ENCODE results near the gene EVI5.

Gene EVI5

GRCh38 chr1:92504291-92505014 is 280.5 kb downstream of the EVI5 start:
- TF ChIP-seq EZH2 (IDR thresholded peaks at IDR 0.05) = no peak
- TF ChIP-seq FOXP2 (optimal IDR thresholded peaks at IDR 0.05; ENCODE audit: control extremely low read depth, extremely low read length, insufficient read depth) = no peak
- TF ChIP-seq POLR2AphosphoS5 (IDR thresholded peaks at IDR 0.05; ENCODE audit: borderline replicate concordance, low read depth, low read length) = no peak
- DNase-seq (ENCODE audit: low read depth, low spot score) = no peak
- Histone ChIP-seq H3K4me3 (no peak overlapping the region), H3K27ac (no peak overlapping the region), H3K36me3 (ENCODE audit: insufficient read depth, low read length) (no peaks in the 10 kb centered on the region), H3K9me3 (ENCODE audit: low read depth, low read length) (no peaks in the 10 kb centered on the region), H3K9ac (ENCODE audit: insufficient read length) (no peak overlapping the region)

GRCh38 chr1:92503926-92504285 is 281.0 kb downstream of the EVI5 start:
- Histone ChIP-seq H3K36me3 (ENCODE audit: insufficient read depth, low read length) (no peaks in the 10 kb centered on the region), H3K4me3 (no peak overlapping the region), H3K27ac (no peak overlapping the region), H3K9ac (ENCODE audit: insufficient read length) (no peak overlapping the region), H3K9me3 (ENCODE audit: low read depth, low read length) (no peaks in the 10 kb centered on the region)
- DNase-seq (ENCODE audit: low read depth, low spot score) = no peak
- TF ChIP-seq POLR2AphosphoS5 (IDR thresholded peaks at IDR 0.05; ENCODE audit: borderline replicate concordance, low read depth, low read length) (no peak), FOXP2 (optimal IDR thresholded peaks at IDR 0.05; ENCODE audit: control extremely low read depth, extremely low read length, insufficient read depth) (no peak), EZH2 (IDR thresholded peaks at IDR 0.05) (no peak)

- no peak for TF ChIP-seq POLR2AphosphoS5 (IDR thresholded peaks at IDR 0.05; ENCODE audit: borderline replicate concordance, low read depth, low read length)
- TF ChIP-seq EZH2 (IDR thresholded peaks at IDR 0.05) = no peak
- TF ChIP-seq FOXP2 (optimal IDR thresholded peaks at IDR 0.05; ENCODE audit: control extremely low read depth, extremely low read length, insufficient read depth) = no peak
- H3K36me3 ChIP-seq (ENCODE audit: insufficient read depth, low read length) = no peaks in the 10 kb centered on the region
- no peak for DNase-seq (ENCODE audit: low read depth, low spot score)
- H3K4me3 ChIP-seq = no peak overlapping the region
- H3K27ac ChIP-seq = no peak overlapping the region
- H3K9ac ChIP-seq (ENCODE audit: insufficient read length) = no peak overlapping the region
- H3K9me3 ChIP-seq (ENCODE audit: low read depth, low read length) = no peaks in the 10 kb centered on the region
These were observed 281.6 kb downstream of the EVI5 start for GRCh38 chr1:92503043-92503925.

GRCh38 chr1:92502247-92502646 is 282.7 kb downstream of the EVI5 start:
- no peak for DNase-seq (ENCODE audit: low read depth, low spot score)
- no peak for TF ChIP-seq FOXP2 (optimal IDR thresholded peaks at IDR 0.05; ENCODE audit: control extremely low read depth, extremely low read length, insufficient read depth)
- no peak for TF ChIP-seq POLR2AphosphoS5 (IDR thresholded peaks at IDR 0.05; ENCODE audit: borderline replicate concordance, low read depth, low read length)
- TF ChIP-seq EZH2 (IDR thresholded peaks at IDR 0.05) = no peak
- H3K9me3 ChIP-seq (ENCODE audit: low read depth, low read length) = no peaks in the 10 kb centered on the region
- H3K36me3 ChIP-seq (ENCODE audit: insufficient read depth, low read length) = no peaks in the 10 kb centered on the region
- H3K27ac ChIP-seq = no peak overlapping the region
- no peak overlapping the region for H3K4me3 ChIP-seq
- H3K9ac ChIP-seq (ENCODE audit: insufficient read length) = no peak overlapping the region

- TF ChIP-seq POLR2AphosphoS5 (IDR thresholded peaks at IDR 0.05; ENCODE audit: borderline replicate concordance, low read depth, low read length) = no peak
- TF ChIP-seq FOXP2 (optimal IDR thresholded peaks at IDR 0.05; ENCODE audit: control extremely low read depth, extremely low read length, insufficient read depth) = no peak
- TF ChIP-seq EZH2 (IDR thresholded peaks at IDR 0.05) = no peak
- Histone ChIP-seq H3K27ac (no peak overlapping the region), H3K9ac (ENCODE audit: insufficient read length) (no peak overlapping the region), H3K36me3 (ENCODE audit: insufficient read depth, low read length) (no peaks in the 10 kb centered on the region), H3K9me3 (ENCODE audit: low read depth, low read length) (no peaks in the 10 kb centered on the region), H3K4me3 (no peak overlapping the region)
- DNase-seq (ENCODE audit: low read depth, low spot score) = no peak
These were observed 284.4 kb downstream of the EVI5 start for GRCh38 chr1:92500552-92500951.

GRCh38 chr1:92495392-92496063 is 289.4 kb downstream of the EVI5 start:
- Histone ChIP-seq H3K9me3 (ENCODE audit: low read depth, low read length) (no peaks in the 10 kb centered on the region), H3K27ac (no peak overlapping the region), H3K36me3 (ENCODE audit: insufficient read depth, low read length) (no peaks in the 10 kb centered on the region), H3K4me3 (no peak overlapping the region), H3K9ac (ENCODE audit: insufficient read length) (no peak overlapping the region)
- no peak for DNase-seq (ENCODE audit: low read depth, low spot score)
- no peak for TF ChIP-seq FOXP2 (optimal IDR thresholded peaks at IDR 0.05; ENCODE audit: control extremely low read depth, extremely low read length, insufficient read depth)
- TF ChIP-seq EZH2 (IDR thresholded peaks at IDR 0.05) = no peak
- TF ChIP-seq POLR2AphosphoS5 (IDR thresholded peaks at IDR 0.05; ENCODE audit: borderline replicate concordance, low read depth, low read length) = no peak

- H3K9ac ChIP-seq (ENCODE audit: insufficient read length) = no peak overlapping the region
- no peaks in the 10 kb centered on the region for H3K9me3 ChIP-seq (ENCODE audit: low read depth, low read length)
- no peaks in the 10 kb centered on the region for H3K36me3 ChIP-seq (ENCODE audit: insufficient read depth, low read length)
- no peak for TF ChIP-seq EZH2 (IDR thresholded peaks at IDR 0.05)
- no peak for TF ChIP-seq FOXP2 (optimal IDR thresholded peaks at IDR 0.05; ENCODE audit: control extremely low read depth, extremely low read length, insufficient read depth)
- no peak for TF ChIP-seq POLR2AphosphoS5 (IDR thresholded peaks at IDR 0.05; ENCODE audit: borderline replicate concordance, low read depth, low read length)
- no peak overlapping the region for H3K27ac ChIP-seq
- DNase-seq (ENCODE audit: low read depth, low spot score) = no peak
- H3K4me3 ChIP-seq = no peak overlapping the region
These were observed 290.3 kb downstream of the EVI5 start for GRCh38 chr1:92494485-92495141.

GRCh38 chr1:92493139-92493538 is 291.8 kb downstream of the EVI5 start:
- H3K4me3 ChIP-seq = no peak overlapping the region
- TF ChIP-seq EZH2 (IDR thresholded peaks at IDR 0.05) (no peak), POLR2AphosphoS5 (IDR thresholded peaks at IDR 0.05; ENCODE audit: borderline replicate concordance, low read depth, low read length) (no peak), FOXP2 (optimal IDR thresholded peaks at IDR 0.05; ENCODE audit: control extremely low read depth, extremely low read length, insufficient read depth) (no peak)
- no peak overlapping the region for H3K27ac ChIP-seq
- no peaks in the 10 kb centered on the region for H3K36me3 ChIP-seq (ENCODE audit: insufficient read depth, low read length)
- no peaks in the 10 kb centered on the region for H3K9me3 ChIP-seq (ENCODE audit: low read depth, low read length)
- no peak for DNase-seq (ENCODE audit: low read depth, low spot score)
- H3K9ac ChIP-seq (ENCODE audit: insufficient read length) = no peak overlapping the region
